ENCODE data around the gene PIP4K2C. TPM values are rescaled to one million over a fixed set of nuclear protein-coding genes. Genes with fewer than 3 reads are reported as not detected.

Gene PIP4K2C
- total RNA-seq, 1 donor = 19.4 TPM

DNA sequence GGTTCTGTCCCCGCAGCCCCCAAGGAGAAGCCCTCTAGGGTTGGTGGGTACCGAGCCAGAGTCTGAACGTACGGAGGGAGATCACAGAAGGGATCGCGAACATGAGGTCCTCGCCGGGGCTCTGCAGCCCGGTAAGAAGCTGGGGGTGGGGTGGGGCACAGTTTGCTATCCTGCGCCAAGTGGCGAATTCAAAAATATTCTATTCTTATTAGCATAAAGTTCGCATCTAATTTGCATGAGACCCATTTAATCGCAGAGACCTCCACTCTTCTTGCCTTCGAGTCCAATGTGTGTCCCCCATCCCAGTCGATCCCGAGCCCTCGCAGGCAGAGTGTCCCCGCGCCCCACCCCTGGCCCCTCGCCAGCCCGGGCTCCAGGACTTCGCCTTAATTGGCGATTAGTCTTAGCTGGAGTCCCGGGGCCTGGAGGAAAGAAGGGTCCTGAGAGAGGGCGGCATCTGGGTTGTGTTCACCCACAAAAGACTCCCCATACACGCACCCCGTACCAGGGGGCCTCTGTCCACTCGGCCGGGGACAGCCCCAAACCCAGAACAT lies 19.6 kb downstream of the PIP4K2C start:
- TF ChIP-seq, protein P1, sequence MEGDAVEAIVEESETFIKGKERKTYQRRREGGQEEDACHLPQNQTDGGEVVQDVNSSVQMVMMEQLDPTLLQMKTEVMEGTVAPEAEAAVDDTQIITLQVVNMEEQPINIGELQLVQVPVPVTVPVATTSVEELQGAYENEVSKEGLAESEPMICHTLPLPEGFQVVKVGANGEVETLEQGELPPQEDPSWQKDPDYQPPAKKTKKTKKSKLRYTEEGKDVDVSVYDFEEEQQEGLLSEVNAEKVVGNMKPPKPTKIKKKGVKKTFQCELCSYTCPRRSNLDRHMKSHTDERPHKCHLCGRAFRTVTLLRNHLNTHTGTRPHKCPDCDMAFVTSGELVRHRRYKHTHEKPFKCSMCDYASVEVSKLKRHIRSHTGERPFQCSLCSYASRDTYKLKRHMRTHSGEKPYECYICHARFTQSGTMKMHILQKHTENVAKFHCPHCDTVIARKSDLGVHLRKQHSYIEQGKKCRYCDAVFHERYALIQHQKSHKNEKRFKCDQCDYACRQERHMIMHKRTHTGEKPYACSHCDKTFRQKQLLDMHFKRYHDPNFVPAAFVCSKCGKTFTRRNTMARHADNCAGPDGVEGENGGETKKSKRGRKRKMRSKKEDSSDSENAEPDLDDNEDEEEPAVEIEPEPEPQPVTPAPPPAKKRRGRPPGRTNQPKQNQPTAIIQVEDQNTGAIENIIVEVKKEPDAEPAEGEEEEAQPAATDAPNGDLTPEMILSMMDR (IDR thresholded peaks at IDR 0.05; ENCODE audit: insufficient read depth, low read length) = no peak
- DNase-seq (ENCODE audit: low read depth) = no peak
- H3K4me3 ChIP-seq (ENCODE audit: low read depth, low read length) = peak overlapping the region; percentile 72

DNA sequence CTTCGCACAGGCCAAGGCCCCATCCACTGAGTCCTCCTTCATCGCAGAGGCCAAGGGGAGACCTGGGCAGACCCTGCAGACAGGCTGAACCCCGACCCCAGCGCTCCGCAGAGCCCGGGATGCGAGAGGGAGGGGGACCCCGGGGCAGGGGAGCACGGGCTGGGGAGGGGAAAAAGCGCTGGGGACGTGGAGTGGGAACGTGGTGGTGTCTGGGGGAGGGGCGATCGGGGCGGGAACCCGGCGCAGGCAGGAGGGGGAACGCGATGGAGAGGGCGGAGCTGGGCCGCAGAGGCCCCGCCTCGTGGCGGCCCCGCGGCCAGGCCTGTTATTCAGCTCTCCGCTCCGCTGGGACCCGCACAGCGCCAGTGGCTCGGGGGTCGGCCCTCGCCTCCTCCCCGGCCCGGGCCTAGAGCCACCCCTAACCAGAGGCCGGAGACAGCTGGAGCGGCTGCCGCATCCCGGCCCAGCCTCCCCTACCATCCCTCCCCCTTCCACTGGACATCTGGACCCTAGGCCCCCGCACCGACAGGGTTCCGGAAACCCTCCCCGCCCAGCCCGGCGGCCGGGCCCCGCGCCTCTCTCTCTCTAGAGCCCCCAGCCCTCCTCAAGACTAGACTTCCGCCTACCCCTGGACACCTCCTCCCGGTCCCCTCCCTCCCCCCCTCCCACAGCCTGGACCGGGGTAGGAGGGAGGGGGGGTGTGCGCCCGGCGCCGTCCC lies 20.3 kb downstream of the PIP4K2C start, which contains the start of gene ARHGEF25:
TSS of gene ARHGEF25 (plus strand) at position 328 of the 719 bp plus-strand sequence. CDS start 460 bp downstream, outside the sequence.
- peak; percentile 37 for DNase-seq (ENCODE audit: low read depth)
- TF ChIP-seq, protein P1 (IDR thresholded peaks at IDR 0.05; ENCODE audit: insufficient read depth, low read length) = no peak

DNA sequence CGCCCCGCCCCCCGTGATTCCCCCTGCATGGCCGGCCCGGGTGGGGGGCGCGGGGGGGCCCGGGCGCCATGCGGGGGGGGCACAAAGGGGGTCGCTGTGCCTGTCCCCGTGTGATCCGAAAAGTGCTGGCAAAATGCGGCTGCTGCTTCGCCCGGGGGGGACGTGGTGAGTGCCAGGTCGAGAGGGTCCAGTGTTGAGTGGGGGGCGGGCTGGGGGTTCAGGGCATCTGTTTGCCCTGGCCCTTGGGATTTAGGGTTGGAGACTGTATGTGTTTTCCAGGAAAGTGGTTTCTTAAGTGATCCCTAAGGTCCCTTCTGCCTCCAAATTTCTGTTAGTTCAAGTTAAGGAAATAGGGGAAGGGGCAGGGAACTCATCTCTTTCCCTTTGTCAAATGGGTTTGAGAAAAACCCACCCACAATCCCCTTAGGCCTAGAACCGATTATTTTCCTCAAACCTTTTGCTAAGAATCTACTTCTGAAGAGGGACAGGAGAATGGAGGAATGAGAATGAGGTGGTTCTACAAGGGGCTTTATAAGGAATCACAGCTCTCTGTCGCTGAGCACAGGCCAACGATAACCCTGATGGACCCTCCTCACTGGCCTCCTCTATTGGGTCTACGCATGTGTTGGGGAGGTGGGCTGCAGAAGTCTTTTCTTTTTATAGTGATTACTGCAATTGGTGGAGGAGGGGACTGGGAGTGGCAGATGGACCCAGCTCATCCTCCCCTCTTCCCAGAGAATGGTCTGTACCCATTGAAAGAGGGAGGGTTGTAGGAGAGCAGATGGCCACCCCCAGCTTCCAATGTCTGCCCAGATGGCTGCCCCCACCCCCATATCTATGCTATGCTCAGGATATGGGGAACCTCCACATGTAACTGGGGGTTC lies 21.1 kb downstream of the PIP4K2C start:
- H3K4me3 ChIP-seq (ENCODE audit: low read depth, low read length) = peak overlapping the region; percentile 72
- TF ChIP-seq, protein P1 (IDR thresholded peaks at IDR 0.05; ENCODE audit: insufficient read depth, low read length) = no peak
- no peak for DNase-seq (ENCODE audit: low read depth)

More for the DNA sequence above, 20.3 kb downstream of the PIP4K2C start, which contains the start of gene ARHGEF25:
- peak within 1 kb of the TSS; percentile 72 for H3K4me3 ChIP-seq (ENCODE audit: low read depth, low read length)

DNA sequence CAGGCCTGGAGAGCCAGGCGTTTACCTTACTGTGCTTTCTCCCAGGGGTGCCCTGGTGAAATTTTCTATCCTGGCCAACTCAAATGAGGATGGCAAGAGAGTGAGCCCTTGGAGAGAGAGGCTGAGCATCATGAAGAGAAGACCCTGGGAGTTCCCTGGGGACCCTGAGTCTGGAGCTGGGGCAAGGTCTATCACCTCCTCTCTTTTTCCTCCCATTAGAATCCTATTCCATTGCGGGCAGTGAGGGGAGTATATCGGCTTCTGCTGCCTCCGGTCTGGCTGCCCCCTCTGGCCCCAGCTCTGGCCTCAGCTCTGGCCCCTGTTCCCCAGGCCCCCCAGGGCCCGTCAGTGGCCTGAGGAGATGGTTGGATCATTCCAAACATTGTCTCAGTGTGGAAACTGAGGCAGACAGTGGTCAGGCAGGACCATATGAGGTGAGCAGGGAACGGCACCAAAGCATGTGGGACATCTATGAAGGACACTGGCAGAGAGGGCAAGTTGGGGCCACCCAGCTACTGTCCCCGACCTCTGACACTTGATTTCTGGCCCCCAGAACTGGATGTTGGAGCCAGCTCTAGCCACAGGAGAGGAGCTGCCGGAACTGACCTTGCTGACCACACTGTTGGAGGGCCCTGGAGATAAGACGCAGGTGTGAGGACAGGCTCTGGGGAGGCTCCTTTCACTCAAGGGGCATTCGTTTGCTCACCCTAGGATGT lies 21.9 kb downstream of the PIP4K2C start:
- DNase-seq (ENCODE audit: low read depth) = no peak
- TF ChIP-seq, protein P1 (IDR thresholded peaks at IDR 0.05; ENCODE audit: insufficient read depth, low read length) = no peak
- no peak overlapping the region for H3K4me3 ChIP-seq (ENCODE audit: low read depth, low read length)

DNA sequence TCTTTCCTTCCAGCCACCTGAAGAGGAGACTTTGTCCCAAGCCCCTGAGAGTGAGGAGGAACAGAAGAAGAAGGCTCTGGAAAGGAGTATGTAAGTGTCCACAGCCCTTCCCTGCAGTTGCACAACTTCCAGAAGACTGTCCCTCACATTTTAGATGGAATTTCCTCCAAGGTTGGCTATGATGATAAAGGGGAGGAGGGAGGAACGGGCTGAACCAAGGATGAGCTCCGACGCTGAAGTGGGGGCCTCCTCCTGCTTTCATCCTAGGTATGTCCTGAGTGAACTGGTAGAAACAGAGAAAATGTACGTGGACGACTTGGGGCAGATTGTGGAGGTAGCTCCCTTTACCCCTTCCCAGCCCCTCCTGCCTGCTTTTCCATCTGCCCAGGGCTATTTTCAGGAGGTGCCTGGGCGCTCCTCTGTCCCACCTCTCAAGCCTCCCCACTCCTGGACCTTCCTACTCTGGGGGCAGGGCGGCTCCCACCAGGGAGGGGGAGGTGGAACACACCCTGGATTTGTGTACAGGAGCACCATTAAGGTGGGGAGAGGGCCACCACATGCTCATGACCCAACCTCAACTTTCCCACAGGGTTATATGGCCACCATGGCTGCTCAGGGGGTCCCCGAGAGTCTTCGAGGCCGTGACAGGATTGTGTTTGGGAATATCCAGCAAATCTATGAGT lies 22.6 kb downstream of the PIP4K2C start:
- TF ChIP-seq, protein P1 (IDR thresholded peaks at IDR 0.05; ENCODE audit: insufficient read depth, low read length) = no peak
- no peak overlapping the region for H3K4me3 ChIP-seq (ENCODE audit: low read depth, low read length)
- no peak for DNase-seq (ENCODE audit: low read depth)

Data from fibroblast of the aortic adventitia (primary cell).